Trophoblast cell (in vitro differentiated cells and primary cell): ENCODE measurements around the gene BHLHE41.

Experiments used
- DNase-seq, 2 donors: peaks; one replicate each; pipeline ENCODE4 v3.0.0-alpha.2; 2016
- H2AFZ ChIP-seq: 2 replicates; pipeline ENCODE4 v1.6.1; 2013; ENCODE audit warnings: low read length, moderate library complexity, mild to moderate bottlenecking; ENCODE audit not compliant: insufficient read depth, poor library complexity
- H2AK5ac ChIP-seq: 2 replicates; pipeline ENCODE4 v1.6.1; 2013; ENCODE audit warnings: mild to moderate bottlenecking, low read length
- H2BK120ac ChIP-seq: 2 replicates; pipeline ENCODE4 v1.6.1; 2013; ENCODE audit warnings: low read length, mild to moderate bottlenecking, moderate library complexity; ENCODE audit not compliant: insufficient read depth, poor library complexity
- H2BK12ac ChIP-seq: 2 replicates; pipeline ENCODE4 v1.6.1; 2013; ENCODE audit warnings: mild to moderate bottlenecking, low read length, moderate library complexity
- H2BK5ac ChIP-seq: 2 replicates; pipeline ENCODE4 v1.6.1; 2013; ENCODE audit warnings: low read length, low read depth, moderate library complexity, mild to moderate bottlenecking; ENCODE audit not compliant: poor library complexity
- H3K14ac ChIP-seq: 2 replicates; pipeline ENCODE4 v1.6.1; 2013; ENCODE audit warnings: mild to moderate bottlenecking, low read length
- H3K18ac ChIP-seq: 2 replicates; pipeline ENCODE4 v1.6.1; 2013; ENCODE audit warnings: mild to moderate bottlenecking, low read length
- H3K23ac ChIP-seq: 2 replicates; pipeline ENCODE4 v1.6.1; 2013; ENCODE audit warnings: low read length
- H3K27ac ChIP-seq: 2 replicates; pipeline ENCODE4 v1.5.1; 2013; ENCODE audit warnings: low read depth, mild to moderate bottlenecking, inconsistent platforms, low read length, moderate library complexity
- H3K27me3 ChIP-seq: 2 replicates; pipeline ENCODE4 v1.6.1; 2013; ENCODE audit warnings: inconsistent platforms, mild to moderate bottlenecking, low read length, moderate library complexity; ENCODE audit not compliant: insufficient read depth
- H3K36me3 ChIP-seq, 2 experiments: 1 replicate in 1 of 2; 2 replicates in 1 of 2; pipeline ENCODE4 v1.6.1; 2013; ENCODE audit warnings: low read length in 2 of 2, mild to moderate bottlenecking in 2 of 2, moderate library complexity in 1 of 2; ENCODE audit not compliant: insufficient read depth in 2 of 2, control insufficient read depth in 1 of 2
- H3K4ac ChIP-seq: 2 replicates; pipeline ENCODE4 v1.6.1; 2013; ENCODE audit warnings: low read depth, mild to moderate bottlenecking, low read length, moderate library complexity
- H3K4me1 ChIP-seq, 2 experiments: 1 replicate in 1 of 2; 2 replicates in 1 of 2; pipeline ENCODE4 v1.6.1; 2013; ENCODE audit warnings: low read length in 2 of 2, mild to moderate bottlenecking in 2 of 2, moderate library complexity in 1 of 2; ENCODE audit not compliant: insufficient read depth in 2 of 2, control insufficient read depth in 1 of 2
- H3K4me2 ChIP-seq: 2 replicates; pipeline ENCODE4 v1.6.1; 2013; ENCODE audit warnings: inconsistent platforms, mild to moderate bottlenecking, low read length, moderate library complexity
- H3K4me3 ChIP-seq: 2 replicates; pipeline ENCODE4 v1.5.1; 2013; ENCODE audit warnings: mild to moderate bottlenecking, low read depth, low read length, inconsistent platforms
- H3K79me1 ChIP-seq: one replicate; pipeline ENCODE4 v1.6.1; 2013; ENCODE audit warnings: low read length
- H3K79me2 ChIP-seq: 2 replicates; pipeline ENCODE4 v1.6.1; 2013; ENCODE audit warnings: low read length, mild to moderate bottlenecking; ENCODE audit not compliant: control insufficient read depth, insufficient read depth, poor library complexity
- H3K9ac ChIP-seq: 2 replicates; pipeline ENCODE4 v1.6.1; 2013; ENCODE audit warnings: mild to moderate bottlenecking, low read length
- H3K9me3 ChIP-seq: 2 replicates; pipeline ENCODE4 v1.6.1; 2013; ENCODE audit warnings: low read depth, mild to moderate bottlenecking, control low read depth, inconsistent platforms, low read length; ENCODE audit not compliant: insufficient read depth
- H4K12ac ChIP-seq: 2 replicates; pipeline ENCODE4 v1.6.1; 2013; ENCODE audit warnings: low read depth, mild to moderate bottlenecking, low read length, moderate library complexity
- H4K8ac ChIP-seq: 2 replicates; pipeline ENCODE4 v1.6.1; 2013; ENCODE audit warnings: low read depth, mild to moderate bottlenecking, low read length, moderate library complexity
- H4K91ac ChIP-seq: one replicate; pipeline ENCODE4 v1.6.1; 2013; ENCODE audit warnings: low read depth, mild to moderate bottlenecking, low read length, moderate library complexity
- WGBS: extraction: QIAGEN DNeasy Blood & Tissue Kit; methylation state at CpG from one replicate; pipeline ENCODE4 v1.1.7; 2013; ENCODE audit warnings: missing lambda C conversion rate; ENCODE audit not compliant: insufficient read length, insufficient coverage; ENCODE audit errors: extremely low coverage; 5-methylcytosine and 5-hydroxymethylcytosine counted together

BHLHE41 gene

GRCh38 chr12:26091822-26092221, 33.0 kb downstream of the BHLHE41 start:
- H3K79me2 ChIP-seq = peaks cover 2% of the 10 kb centered on the region
- H3K36me3 ChIP-seq = no peaks in the 10 kb centered on the region
- H2BK12ac ChIP-seq = peak overlapping the region; percentile 78
- no CpG with 5 or more reads among the region's 6 CpGs for WGBS
- peak overlapping the region; percentile 73 for H3K4ac ChIP-seq
- no peak overlapping the region for H3K23ac ChIP-seq
- no peak overlapping the region for H3K4me2 ChIP-seq
- H2BK5ac ChIP-seq = no peak overlapping the region
- H3K9ac ChIP-seq = no peak overlapping the region
- H3K4me3 ChIP-seq = no peak overlapping the region
- peak overlapping the region; percentile 63 for H2BK120ac ChIP-seq
- peaks cover 7 to 9% of the 10 kb centered on the region in 2 experiments for H3K4me1 ChIP-seq
- H3K79me1 ChIP-seq = peaks cover 5% of the 10 kb centered on the region
- H3K14ac ChIP-seq = no peak overlapping the region
- peak in 1 of 2 donors; percentile 38 for DNase-seq
- no peak overlapping the region for H4K12ac ChIP-seq
- peak overlapping the region; percentile 71 for H3K18ac ChIP-seq
- H3K27me3 ChIP-seq = no peaks in the 10 kb centered on the region
- no peak overlapping the region for H2AFZ ChIP-seq
- no peak overlapping the region for H4K8ac ChIP-seq
- H3K9me3 ChIP-seq = no peaks in the 10 kb centered on the region
- no peak overlapping the region for H4K91ac ChIP-seq
- peak overlapping the region; percentile 25 for H3K27ac ChIP-seq
- H2AK5ac ChIP-seq = no peak overlapping the region

- Histone ChIP-seq H3K9ac (no peak overlapping the region), H4K8ac (no peak overlapping the region), H3K18ac (peak overlapping the region; percentile 81), H3K4me3 (no peak overlapping the region), H3K14ac (peak overlapping the region; percentile 71), H3K27ac (peak overlapping the region; percentile 25), H3K27me3 (no peaks in the 10 kb centered on the region), H3K4ac (peak overlapping the region; percentile 58), H2BK5ac (peak overlapping the region; percentile 79), H3K9me3 (no peaks in the 10 kb centered on the region), H2AFZ (no peak overlapping the region), H3K79me1 (peaks cover 5% of the 10 kb centered on the region), H2AK5ac (peak overlapping the region; percentile 56), H4K91ac (peak overlapping the region; percentile 78), H3K79me2 (peaks cover 2% of the 10 kb centered on the region), H3K23ac (no peak overlapping the region), H3K4me1 (peaks cover 7 to 9% of the 10 kb centered on the region in 2 experiments), H2BK12ac (peak overlapping the region; percentile 96), H4K12ac (no peak overlapping the region), H2BK120ac (peak overlapping the region; percentile 95), H3K4me2 (no peak overlapping the region), H3K36me3 (no peaks in the 10 kb centered on the region)
- no CpG with 5 or more reads among the region's 11 CpGs for WGBS
- DNase-seq = peak; percentile 97 to 99
These were observed 33.9 kb downstream of the BHLHE41 start for GRCh38 chr12:26090836-26091510.

GRCh38 chr12:26088998-26089397, 35.8 kb downstream of the BHLHE41 start:
- H3K27me3 ChIP-seq = no peaks in the 10 kb centered on the region
- H2BK5ac ChIP-seq = no peak overlapping the region
- DNase-seq = peak; percentile 88 to 95
- H3K4me3 ChIP-seq = no peak overlapping the region
- no peak overlapping the region for H2AFZ ChIP-seq
- H2BK120ac ChIP-seq = no peak overlapping the region
- H3K9ac ChIP-seq = no peak overlapping the region
- peaks cover 2% of the 10 kb centered on the region for H3K79me2 ChIP-seq
- no CpG with 5 or more reads among the region's 2 CpGs for WGBS
- H2BK12ac ChIP-seq = no peak overlapping the region
- no peak overlapping the region for H4K8ac ChIP-seq
- H3K4me2 ChIP-seq = no peak overlapping the region
- H3K36me3 ChIP-seq = no peaks in the 10 kb centered on the region
- H3K4ac ChIP-seq = no peak overlapping the region
- no peak overlapping the region for H2AK5ac ChIP-seq
- H4K91ac ChIP-seq = no peak overlapping the region
- H3K18ac ChIP-seq = no peak overlapping the region
- H3K23ac ChIP-seq = no peak overlapping the region
- H3K27ac ChIP-seq = no peak overlapping the region
- H3K14ac ChIP-seq = no peak overlapping the region
- no peak overlapping the region for H4K12ac ChIP-seq
- peaks cover 7 to 9% of the 10 kb centered on the region in 2 experiments for H3K4me1 ChIP-seq
- H3K79me1 ChIP-seq = peaks cover 5% of the 10 kb centered on the region
- no peaks in the 10 kb centered on the region for H3K9me3 ChIP-seq

- Histone ChIP-seq H3K36me3 (no peaks in the 10 kb centered on the region), H3K4me1 (peaks cover 7 to 9% of the 10 kb centered on the region in 2 experiments), H3K4me2 (no peak overlapping the region), H3K9me3 (peaks cover 2% of the 10 kb centered on the region), H2BK120ac (no peak overlapping the region), H3K18ac (no peak overlapping the region), H4K8ac (no peak overlapping the region), H3K14ac (no peak overlapping the region), H3K27me3 (no peaks in the 10 kb centered on the region), H2AK5ac (no peak overlapping the region), H3K4me3 (no peak overlapping the region), H3K27ac (no peak overlapping the region), H3K9ac (no peak overlapping the region), H3K4ac (no peak overlapping the region), H3K23ac (no peak overlapping the region), H2BK12ac (no peak overlapping the region), H2BK5ac (no peak overlapping the region), H3K79me1 (peaks cover 3% of the 10 kb centered on the region), H4K91ac (no peak overlapping the region), H4K12ac (no peak overlapping the region), H3K79me2 (no peaks in the 10 kb centered on the region), H2AFZ (no peak overlapping the region)
- DNase-seq = peak in 1 of 2 donors; percentile 42
- no CpG with 5 or more reads among the region's 1 CpG for WGBS
These were observed 37.9 kb downstream of the BHLHE41 start for GRCh38 chr12:26086936-26087335.
